SH-SY5Y (cell line): ENCODE results near the gene PVALB.

Experiments
- GATA2 ChIP-seq: IDR thresholded peaks from 2 replicates; pipeline ENCODE4 v1.6.1; 2011; ENCODE audit warnings: mild to moderate bottlenecking, low read depth, low read length
- GATA3 ChIP-seq: IDR thresholded peaks from 2 replicates; pipeline ENCODE4 v1.6.1; 2011; ENCODE audit warnings: low read depth, mild to moderate bottlenecking, low read length, moderate library complexity

The PVALB gene

GRCh38 chr22:36856121-36856791 is 39.4 kb upstream of the PVALB start:
- peak; percentile 79 for TF ChIP-seq GATA2
- TF ChIP-seq GATA3: no peak

DNA sequence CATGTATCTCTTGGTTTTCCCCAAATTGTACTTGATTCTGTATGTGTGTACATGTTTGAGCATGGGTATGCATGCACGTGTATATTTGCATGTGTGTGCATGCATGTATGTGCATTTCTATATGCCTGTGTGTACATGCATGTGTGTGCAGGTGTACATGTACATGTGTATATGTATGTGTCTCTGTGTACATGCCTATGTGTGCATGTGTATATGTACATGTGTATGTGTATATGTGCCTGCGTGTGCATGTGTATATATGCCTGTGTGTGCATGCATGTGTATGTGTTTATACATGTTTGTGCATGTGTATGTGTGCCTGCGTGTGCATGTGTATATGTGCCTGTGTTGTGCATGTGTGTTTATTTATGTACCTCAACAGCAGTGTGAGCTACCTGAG is 38.6 kb upstream of the PVALB start:
- TF ChIP-seq GATA3 (no peak), GATA2 (no peak)

- TF ChIP-seq GATA3 (no peak), GATA2 (no peak)
These were observed 36.7 kb upstream of the PVALB start for GRCh38 chr22:36853407-36854099.

DNA sequence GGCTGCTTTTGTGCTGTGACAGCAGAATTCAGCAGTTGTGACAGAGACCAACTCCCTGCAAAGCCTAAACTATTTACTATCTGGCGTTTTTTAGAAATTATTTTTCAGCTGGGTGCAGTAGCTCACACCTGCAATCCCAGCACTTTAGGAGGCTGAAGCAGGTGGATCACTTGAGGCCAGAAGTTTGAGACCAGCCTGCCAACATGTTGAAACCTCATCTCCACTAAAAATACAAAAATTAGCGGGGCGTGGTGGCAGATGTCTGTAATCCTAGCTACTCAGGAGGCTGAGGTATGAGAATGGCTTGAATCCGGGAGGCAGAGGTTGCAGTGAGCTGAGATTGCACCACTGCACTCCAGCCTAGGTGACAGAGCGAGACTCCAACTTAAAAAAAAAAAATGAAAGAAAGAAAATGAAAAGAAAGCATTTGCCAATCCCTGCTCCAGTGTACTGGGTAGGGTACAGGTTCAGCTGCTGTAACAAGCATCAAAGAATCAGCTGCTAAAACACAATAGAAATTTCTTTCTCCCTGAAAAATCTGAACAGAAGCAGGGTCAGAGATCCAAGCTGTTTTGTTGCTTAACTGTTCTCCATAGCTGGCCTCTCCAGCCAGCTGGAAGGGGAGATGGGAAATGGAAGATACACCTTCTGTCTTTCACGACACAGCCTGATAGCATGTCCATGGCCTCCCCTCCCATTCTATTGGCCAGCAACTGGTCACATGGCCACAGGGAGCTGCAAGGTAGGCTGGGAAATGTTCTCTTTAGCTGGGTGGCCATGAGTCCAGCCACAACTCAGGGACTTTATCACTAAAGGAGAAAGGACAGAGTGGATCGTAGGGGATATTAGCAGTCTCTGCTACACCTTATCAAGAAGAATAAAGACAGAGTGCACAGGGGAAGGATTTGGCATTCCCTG is 35.5 kb upstream of the PVALB start:
- TF ChIP-seq GATA2: no peak
- no peak for TF ChIP-seq GATA3

- TF ChIP-seq GATA3 (no peak), GATA2 (no peak)
These were observed 33.8 kb upstream of the PVALB start for GRCh38 chr22:36850682-36851081.

GRCh38 chr22:36850056-36850455 is 33.2 kb upstream of the PVALB start:
- TF ChIP-seq GATA2 (no peak), GATA3 (no peak)

GRCh38 chr22:36846949-36847348 is 30.1 kb upstream of the PVALB start:
- TF ChIP-seq GATA3 (no peak), GATA2 (no peak)

GRCh38 chr22:36846271-36846670 is 29.4 kb upstream of the PVALB start:
- TF ChIP-seq GATA3: no peak
- no peak for TF ChIP-seq GATA2

DNA sequence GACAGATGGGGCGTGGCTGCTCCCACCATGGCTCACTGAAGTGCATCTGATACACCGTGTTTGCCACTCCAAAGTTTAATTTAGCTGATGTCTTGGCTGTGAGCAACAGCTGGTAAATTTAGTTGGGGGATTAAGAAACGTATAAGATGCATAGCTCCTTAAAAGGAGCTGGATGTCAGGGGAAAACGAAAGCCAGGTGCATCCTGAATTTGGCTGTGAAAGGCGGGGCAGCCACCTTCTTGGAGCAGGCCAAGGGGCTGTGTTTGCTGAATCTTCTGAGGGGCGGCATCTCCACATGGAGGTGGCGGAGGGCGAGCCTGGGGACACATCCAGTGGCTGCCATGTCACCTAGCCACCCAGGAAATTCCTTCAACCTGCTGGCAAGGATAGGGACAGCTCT is 23.3 kb upstream of the PVALB start:
- no peak for TF ChIP-seq GATA2
- TF ChIP-seq GATA3: no peak

- TF ChIP-seq GATA3 (no peak), GATA2 (no peak)
These were observed 22.7 kb upstream of the PVALB start for GRCh38 chr22:36839356-36840073.

- TF ChIP-seq GATA3 (no peak), GATA2 (no peak)
These were observed 21.5 kb upstream of the PVALB start for GRCh38 chr22:36838119-36839030.

DNA sequence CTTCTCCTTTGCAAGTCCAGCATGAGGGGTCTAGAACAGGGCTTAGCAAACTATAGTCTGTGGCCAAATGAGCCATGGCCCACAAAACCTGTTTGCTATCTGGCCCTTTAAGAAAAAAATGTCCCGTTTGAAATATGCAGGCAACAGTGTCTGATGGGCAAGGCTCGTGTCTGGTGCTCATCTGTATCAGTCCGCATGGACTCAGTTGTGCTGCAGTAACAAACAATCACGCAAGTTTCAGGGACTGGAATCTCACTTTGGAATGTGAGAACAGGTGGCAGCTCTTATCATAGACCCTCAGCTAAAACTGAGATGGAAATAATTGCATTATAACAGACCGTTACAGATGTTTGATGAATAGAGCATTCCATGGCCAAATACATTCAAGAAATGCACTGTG is 19.1 kb upstream of the PVALB start:
- no peak for TF ChIP-seq GATA3
- TF ChIP-seq GATA2: no peak

DNA sequence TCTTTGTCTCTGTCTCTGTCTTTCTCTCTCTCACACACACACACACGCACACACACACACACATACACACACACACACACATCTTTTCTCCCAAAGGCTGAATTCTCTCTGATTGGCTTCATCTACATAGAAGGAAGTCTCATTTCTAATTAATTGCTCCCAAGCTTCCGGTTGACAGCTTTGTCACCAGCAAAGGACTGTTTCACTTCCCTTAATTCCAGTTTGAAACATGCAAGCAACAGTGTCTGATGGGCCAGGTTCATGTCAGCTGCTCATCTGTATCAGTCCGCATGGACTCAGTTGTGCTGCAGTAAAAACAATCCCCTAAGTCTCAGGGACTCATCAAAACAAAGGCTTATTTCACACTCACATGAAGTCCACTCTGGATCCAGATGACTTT is 16.2 kb upstream of the PVALB start:
- TF ChIP-seq GATA3: no peak
- no peak for TF ChIP-seq GATA2
